ENCODE measurements around the gene LLGL2. TPM values are rescaled to one million over a fixed set of nuclear protein-coding genes. Genes with fewer than 3 reads are reported as not detected.

LLGL2 gene
- total RNA-seq, 2 donors from 2014 or later, result 113 to 251 TPM

- TF ChIP-seq CTCF (IDR thresholded peaks at IDR 0.05) (no peak), POLR2A (IDR thresholded peaks at IDR 0.05) (no peak)
- Histone ChIP-seq H3K9me3 (no peaks in the 10 kb centered on the region), H3K27ac (no peak overlapping the region), H3K36me3 (replicated peaks in 1 of 2; ENCODE audit: insufficient read depth in 1 of 2, low read depth in 2 of 2) (no peaks in the 10 kb centered on the region), H3K4me3 (no peak overlapping the region), H3K4me1 (no peaks in the 10 kb centered on the region), H3K27me3 (no peaks in the 10 kb centered on the region)
- intact Hi-C loops (cut with DNase I), result no loop called here
- 76 to 77% methylated on average over 11 to 24 of the region's 24 CpGs for WGBS, 2 donors
- DNase-seq (no peak), ATAC-seq (no peak)
These were observed 91.1 kb downstream of the LLGL2 start for GRCh38 chr17:75616521-75617122.

GRCh38 chr17:75617218-75617617 is 91.7 kb downstream of the LLGL2 start:
- no peaks in the 10 kb centered on the region for H3K36me3 ChIP-seq (replicated peaks in 1 of 2; ENCODE audit: insufficient read depth in 1 of 2, low read depth in 2 of 2)
- intact Hi-C loops (cut with DNase I), result no loop called here
- DNase-seq (no peak), ATAC-seq (no peak)
- no peaks in the 10 kb centered on the region for H3K4me1 ChIP-seq
- no peak overlapping the region for H3K27ac ChIP-seq
- no peaks in the 10 kb centered on the region for H3K9me3 ChIP-seq
- TF ChIP-seq POLR2A (IDR thresholded peaks at IDR 0.05) (no peak), CTCF (IDR thresholded peaks at IDR 0.05) (no peak)
- H3K4me3 ChIP-seq, result no peak overlapping the region
- no peaks in the 10 kb centered on the region for H3K27me3 ChIP-seq
- WGBS, 2 donors, result 53 to 90% methylated on average over 3 to 14 of the region's 16 CpGs

- Histone ChIP-seq H3K36me3 (replicated peaks in 1 of 2; ENCODE audit: insufficient read depth in 1 of 2, low read depth in 2 of 2) (no peaks in the 10 kb centered on the region), H3K4me1 (no peaks in the 10 kb centered on the region), H3K9me3 (no peaks in the 10 kb centered on the region), H3K27ac (no peak overlapping the region), H3K4me3 (no peak overlapping the region), H3K27me3 (no peaks in the 10 kb centered on the region)
- ATAC-seq (no peak), DNase-seq (no peak)
- TF ChIP-seq CTCF (IDR thresholded peaks at IDR 0.05), result no peak
- TF ChIP-seq POLR2A (IDR thresholded peaks at IDR 0.05), result no peak
- intact Hi-C loops (cut with DNase I), result no loop called here
- WGBS, 2 donors, result 71 to 85% methylated on average over 8 to 11 of the region's 11 CpGs
These were observed 92.2 kb downstream of the LLGL2 start for GRCh38 chr17:75617675-75618074.

- ATAC-seq (peak; percentile 43), DNase-seq (peak; percentile 16 to 45 (median 36))
- Histone ChIP-seq H3K27me3 (no peaks in the 10 kb centered on the region), H3K27ac (no peak overlapping the region), H3K9me3 (no peaks in the 10 kb centered on the region), H3K4me1 (no peaks in the 10 kb centered on the region), H3K4me3 (no peak overlapping the region), H3K36me3 (replicated peaks in 1 of 2; ENCODE audit: insufficient read depth in 1 of 2, low read depth in 2 of 2) (no peaks in the 10 kb centered on the region)
- intact Hi-C loops (cut with DNase I), result no loop called here
- TF ChIP-seq POLR2A (IDR thresholded peaks at IDR 0.05), result no peak
- TF ChIP-seq CTCF (IDR thresholded peaks at IDR 0.05), result peak in 5 of 7 experiments; percentile 13 to 35 (median 32)
- 49 to 59% methylated on average over 16 to 36 of the region's 36 CpGs for WGBS, 2 donors
These were observed 94.3 kb downstream of the LLGL2 start for GRCh38 chr17:75619506-75620431.
